ENCODE results near the gene TET2.

The TET2 gene

GRCh38 chr4:105184316-105184980, 37.8 kb downstream of the TET2 start:
- DNase-seq, result no peak

GRCh38 chr4:105186701-105187161, 40.1 kb downstream of the TET2 start:
- DNase-seq, result no peak

GRCh38 chr4:105189855-105190650, 43.4 kb downstream of the TET2 start:
- DNase-seq, result no peak

- DNase-seq, result peak; percentile 51
Measured at GRCh38 chr4:105191621-105192210, 45.0 kb downstream of the TET2 start.

GRCh38 chr4:105192474-105192873, 45.8 kb downstream of the TET2 start:
- DNase-seq, result peak; percentile 51

GRCh38 chr4:105192910-105193309, 46.2 kb downstream of the TET2 start:
- no peak for DNase-seq

GRCh38 chr4:105193536-105193935, 46.9 kb downstream of the TET2 start:
- no peak for DNase-seq

- peak; percentile 79 for DNase-seq
Measured at GRCh38 chr4:105194328-105195231, 47.9 kb downstream of the TET2 start.

GRCh38 chr4:105196523-105197145, 50.0 kb downstream of the TET2 start:
- no peak for DNase-seq

GRCh38 chr4:105197777-105198176, 51.1 kb downstream of the TET2 start:
- DNase-seq, result no peak

- DNase-seq, result peak; percentile 51
Measured at GRCh38 chr4:105198541-105198940, 51.9 kb downstream of the TET2 start.

GRCh38 chr4:105206214-105206613, 59.5 kb downstream of the TET2 start:
- no peak for DNase-seq

GRCh38 chr4:105207386-105207785, 60.7 kb downstream of the TET2 start:
- DNase-seq, result no peak

GRCh38 chr4:105208561-105208960, 61.9 kb downstream of the TET2 start:
- DNase-seq, result no peak

- DNase-seq, result no peak
Measured at GRCh38 chr4:105210916-105211315, 64.2 kb downstream of the TET2 start.

- DNase-seq, result peak; percentile 53
Measured at GRCh38 chr4:105215609-105216313, 69.1 kb downstream of the TET2 start.

GRCh38 chr4:105225500-105225899, 78.8 kb downstream of the TET2 start:
- no peak for DNase-seq

GRCh38 chr4:105227054-105227453, 80.4 kb downstream of the TET2 start:
- no peak for DNase-seq

GRCh38 chr4:105230287-105230686, 83.6 kb downstream of the TET2 start:
- DNase-seq, result no peak

GRCh38 chr4:105232374-105232773, 85.7 kb downstream of the TET2 start:
- DNase-seq, result no peak

- DNase-seq, result no peak
Measured at GRCh38 chr4:105234582-105234981, 87.9 kb downstream of the TET2 start.
